NCI-H82 treated with DMSO at 0.1 percent for 48 hours (cell line): Measurements from ENCODE around the gene PPP1CA.

Experiments
- DNase-seq: peaks from one replicate; lab custom pipeline; 2025; ENCODE audit not compliant: unreplicated experiment; lab: John Stamatoyannopoulos, UW

Gene PPP1CA

DNA sequence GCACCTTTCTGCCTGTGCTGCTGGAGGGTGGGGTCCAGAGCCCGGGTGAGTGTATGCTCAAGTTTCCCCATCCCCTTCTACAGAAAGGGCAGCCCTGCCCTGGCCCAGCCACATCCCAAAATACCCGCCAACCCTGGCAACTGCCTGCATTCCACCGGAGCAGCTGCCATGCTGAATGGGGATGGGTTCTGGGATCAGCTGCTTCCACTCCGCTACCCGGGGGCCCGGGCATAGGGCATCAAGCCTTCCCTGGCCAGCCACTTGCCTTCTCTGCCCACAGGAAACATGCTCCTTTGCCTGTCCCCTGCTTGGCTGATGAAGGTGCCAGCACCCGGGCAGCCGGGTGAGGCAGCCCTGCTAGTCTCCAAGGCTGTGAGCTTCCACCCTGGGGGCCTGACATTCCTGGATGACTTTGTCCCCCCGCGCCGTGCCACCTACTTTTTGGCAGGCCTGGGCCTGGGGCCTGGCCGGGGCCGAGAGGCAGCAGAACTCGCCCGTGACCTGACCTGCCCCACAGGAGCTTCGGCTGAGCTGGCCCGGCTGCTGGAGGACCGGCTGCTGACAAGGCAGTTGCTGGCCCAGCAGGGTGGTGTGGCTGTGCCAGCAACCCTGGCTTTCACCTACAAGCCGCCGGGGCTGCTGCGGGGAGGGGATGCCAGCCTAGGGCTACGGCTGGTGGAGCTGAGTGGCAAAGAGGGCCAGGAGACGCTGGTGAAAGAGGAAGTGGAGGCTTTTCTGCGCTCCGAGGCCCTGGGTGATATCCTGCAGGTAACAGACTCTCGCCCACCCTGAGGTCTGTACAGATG, 17.0 kb upstream of the PPP1CA start:
- no peak for DNase-seq

DNA sequence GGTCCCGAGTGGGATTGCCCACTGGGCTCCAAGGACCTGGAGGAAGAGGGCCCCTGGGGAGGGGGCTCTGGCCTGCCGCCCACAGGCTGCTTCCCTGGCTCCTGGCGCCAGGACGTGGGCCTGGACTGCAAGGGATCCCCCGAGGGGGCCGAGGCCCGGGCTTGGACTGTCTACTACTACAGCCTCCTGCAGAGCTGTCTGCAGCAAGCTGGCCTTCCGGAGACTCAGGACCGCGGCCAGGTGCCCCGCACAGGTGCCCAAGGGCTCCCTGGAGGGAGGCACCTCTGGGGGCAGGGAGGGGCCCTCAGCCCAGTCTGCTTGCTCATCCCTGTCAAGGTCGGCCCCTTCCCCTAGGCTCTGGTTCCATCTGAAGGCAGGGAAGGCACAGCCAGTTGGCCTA, 15.8 kb upstream of the PPP1CA start:
- DNase-seq = no peak

DNA sequence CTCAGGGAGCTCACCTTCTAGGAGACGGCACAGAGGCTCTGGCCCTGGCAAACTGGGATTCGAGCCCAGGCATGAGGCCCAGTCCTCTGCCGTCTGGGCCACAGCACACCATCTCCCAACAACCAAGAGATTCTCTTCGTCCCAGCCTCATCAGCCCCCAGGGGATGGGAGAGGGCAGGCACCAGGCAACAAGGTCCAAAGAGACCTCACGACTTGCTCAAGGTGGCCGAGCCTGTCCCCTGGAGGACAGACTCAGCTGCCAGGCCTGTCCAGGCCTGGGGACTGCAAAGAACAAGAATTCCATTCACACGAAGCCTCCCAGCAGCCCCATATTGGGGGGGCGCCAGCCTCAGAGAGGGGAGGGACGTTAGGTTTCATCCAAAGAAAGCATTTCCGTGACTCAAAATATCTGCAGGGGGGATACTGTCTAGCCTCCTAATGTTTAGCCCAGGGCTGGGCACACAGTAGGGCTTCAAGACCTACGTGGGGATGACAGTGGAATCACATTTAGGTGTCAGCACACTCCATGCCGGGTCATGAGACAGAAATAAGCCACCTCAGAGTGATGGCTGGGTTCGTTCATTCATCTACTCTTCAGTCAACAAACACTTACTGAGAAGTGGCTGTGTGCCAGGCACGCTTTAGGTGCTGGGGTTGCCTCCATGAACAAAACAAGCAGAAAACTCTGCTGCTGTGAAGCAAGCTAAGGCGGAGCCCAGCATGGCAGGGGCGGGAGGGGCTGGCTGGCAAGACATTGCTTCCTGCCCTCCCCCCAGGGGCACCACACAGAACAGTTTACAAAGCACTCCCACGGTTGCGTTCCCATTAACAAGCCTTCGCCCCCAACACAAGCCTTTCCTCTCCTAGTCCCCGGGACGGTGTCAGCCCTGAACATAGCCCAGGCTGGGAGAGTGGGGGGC, 15.0 kb upstream of the PPP1CA start:
- DNase-seq = no peak

DNA sequence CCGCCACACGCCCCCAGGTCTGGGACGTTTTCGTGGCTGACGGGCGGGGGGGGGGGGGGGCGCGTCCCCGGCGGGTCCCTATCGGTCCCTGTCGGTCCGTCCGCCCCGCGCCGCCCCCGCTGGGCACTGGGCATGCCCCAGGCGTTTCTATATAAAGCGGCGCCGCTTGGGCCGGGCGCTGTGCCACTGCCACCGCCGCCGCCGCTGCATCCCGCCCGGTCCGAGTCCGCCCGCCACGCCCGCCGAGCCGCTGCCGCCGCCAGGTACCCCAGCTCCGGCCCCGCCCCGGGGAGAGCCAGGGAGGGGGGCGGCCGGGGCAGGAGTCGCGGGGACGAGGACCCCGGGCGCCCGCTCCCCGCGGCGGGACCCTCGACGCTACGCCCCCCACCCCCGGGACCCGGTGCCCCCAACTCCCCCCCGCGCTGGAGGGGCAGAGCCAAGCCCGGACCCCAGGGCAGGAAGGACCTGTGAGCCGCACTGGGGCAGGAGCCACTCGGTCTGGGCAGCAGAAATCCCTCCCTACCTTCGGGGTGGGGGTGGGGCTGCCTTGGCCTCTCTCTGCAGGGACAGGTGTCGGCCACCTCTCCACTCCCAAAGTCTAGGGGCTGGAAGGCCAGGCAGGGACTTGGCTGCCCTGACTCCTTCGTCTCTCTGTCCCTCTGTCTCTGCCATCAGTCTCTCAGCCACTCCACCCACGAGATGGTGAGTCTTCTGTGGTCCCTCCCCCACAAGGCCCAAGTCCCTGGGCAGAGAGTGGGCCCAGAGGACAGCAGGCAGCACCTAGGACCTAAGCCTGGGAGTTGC, 14.0 kb upstream of the PPP1CA start, which contains the start of gene CARNS1:
TSS of gene CARNS1 (plus strand) at position 178 of the 804 bp plus-strand sequence. CDS start at position 700, 522 bp downstream.
- DNase-seq = no peak

GRCh38 chr11:67413266-67413849, 11.7 kb upstream of the PPP1CA start:
- DNase-seq = no peak

GRCh38 chr11:67412495-67413179, 11.0 kb upstream of the PPP1CA start:
- no peak for DNase-seq

DNA sequence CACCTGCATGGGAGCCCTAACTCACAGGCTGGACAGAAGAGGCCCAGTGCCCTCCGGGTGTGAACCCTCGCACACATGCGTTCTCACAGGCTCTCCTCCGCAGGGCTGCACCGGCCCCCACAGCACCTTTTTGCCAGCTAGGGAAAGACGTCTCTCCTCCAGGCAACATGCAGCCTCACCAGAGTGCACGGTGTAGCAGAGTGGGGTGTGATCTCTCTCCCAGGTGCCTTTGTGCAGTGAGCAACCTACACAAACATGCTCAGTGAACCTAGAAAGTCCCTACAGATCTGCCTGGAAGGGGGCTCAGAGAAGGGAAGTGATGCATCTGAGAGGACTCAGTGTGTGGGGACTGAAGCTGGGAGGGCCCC, 10.1 kb upstream of the PPP1CA start:
- DNase-seq = no peak

- DNase-seq = no peak
These were observed 9.5 kb upstream of the PPP1CA start for GRCh38 chr11:67410984-67411784.

- DNase-seq = no peak
These were observed 8.7 kb upstream of the PPP1CA start for GRCh38 chr11:67410369-67410831.

- peak; percentile 0 for DNase-seq
These were observed 8.2 kb upstream of the PPP1CA start for GRCh38 chr11:67409781-67410368.

DNA sequence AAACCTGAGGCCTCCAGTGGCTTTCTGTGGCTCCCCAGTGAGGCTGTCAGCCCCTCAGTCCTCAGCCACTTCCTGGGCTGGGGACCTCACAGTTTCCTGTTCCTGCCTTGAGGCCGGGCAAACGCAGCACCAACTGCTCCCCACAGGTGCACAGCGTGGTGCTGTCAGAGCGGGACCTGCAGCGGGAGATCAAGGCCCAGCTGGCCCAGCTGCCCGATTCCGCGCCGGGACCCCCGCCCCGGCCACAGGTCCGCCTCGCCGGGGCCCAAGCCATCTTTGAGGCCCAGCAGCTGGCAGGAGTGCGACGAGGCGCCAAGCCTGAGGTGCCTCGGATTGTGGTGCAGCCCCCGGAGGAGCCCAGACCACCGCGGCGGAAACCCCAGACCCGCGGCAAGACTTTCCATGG, 7.6 kb upstream of the PPP1CA start:
- DNase-seq = no peak

- no peak for DNase-seq
These were observed 7.0 kb upstream of the PPP1CA start for GRCh38 chr11:67408437-67409200.

GRCh38 chr11:67407688-67408163, 6.1 kb upstream of the PPP1CA start:
- DNase-seq = no peak

- DNase-seq = no peak
These were observed 5.5 kb upstream of the PPP1CA start for GRCh38 chr11:67406969-67407687.

- DNase-seq = no peak
These were observed 4.8 kb upstream of the PPP1CA start for GRCh38 chr11:67406420-67406968.

- no peak for DNase-seq
These were observed 4.2 kb upstream of the PPP1CA start for GRCh38 chr11:67405688-67406339.

DNA sequence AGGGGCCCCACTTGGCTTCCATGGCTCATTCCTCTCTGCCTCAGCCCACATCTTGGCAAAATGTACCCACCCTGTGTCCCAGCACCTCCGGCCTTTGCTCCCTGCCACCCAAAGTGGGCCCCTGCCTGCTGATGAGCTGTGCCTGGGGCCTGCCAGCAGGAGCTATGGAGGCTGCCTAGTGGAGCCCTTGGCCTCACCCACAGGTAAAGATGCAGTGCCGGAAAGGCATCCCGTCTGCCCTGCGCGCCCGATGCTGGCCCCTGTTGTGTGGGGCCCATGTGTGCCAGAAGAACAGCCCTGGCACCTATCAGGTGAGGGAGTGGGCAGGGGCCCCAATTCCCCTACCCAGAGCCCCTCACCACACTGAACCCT, 3.5 kb upstream of the PPP1CA start:
- DNase-seq = no peak
